Osteoblast (primary cell): ENCODE results near the gene MIPEP. TPM values are rescaled to one million over a fixed set of nuclear protein-coding genes. Genes with fewer than 3 reads are reported as not detected.
"Not testable (repeated sequence)": the region's sequence is repeated elsewhere in the genome, so short reads cannot be mapped to it uniquely, and the experiment has no call there.

Experiments
- DNase-seq: peaks from one replicate; pipeline ENCODE4 v3.0.0; 2011; ENCODE audit warnings: low spot score, mixed read lengths; ENCODE audit not compliant: insufficient read length; ENCODE audit errors: missing footprints
- H2AFZ ChIP-seq: 2 replicates; pipeline ENCODE4 v1.6.0; 2011; ENCODE audit warnings: mild to moderate bottlenecking, low read length
- H3K27ac ChIP-seq: 2 replicates; pipeline ENCODE4 v1.5.1; 2011; ENCODE audit warnings: mild to moderate bottlenecking, low read depth, low read length, moderate library complexity
- H3K27me3 ChIP-seq: 2 replicates; pipeline ENCODE4 v1.6.0; 2012; ENCODE audit warnings: mild to moderate bottlenecking, control low read depth, inconsistent platforms, low read length, moderate library complexity; ENCODE audit not compliant: insufficient read depth
- H3K36me3 ChIP-seq: 2 replicates; pipeline ENCODE4 v1.5.1; 2011; ENCODE audit warnings: mild to moderate bottlenecking, low read length, control low read depth, moderate library complexity; ENCODE audit not compliant: insufficient read depth
- H3K4me1 ChIP-seq: 2 replicates; pipeline ENCODE4 v1.5.1; 2011; ENCODE audit warnings: mild to moderate bottlenecking, low read length, control low read depth, moderate library complexity; ENCODE audit not compliant: insufficient read depth
- H3K4me2 ChIP-seq: 2 replicates; pipeline ENCODE4 v1.6.0; 2011; ENCODE audit warnings: mild to moderate bottlenecking, low read length; ENCODE audit not compliant: insufficient read depth
- H3K4me3 ChIP-seq: fragments of 200-600 bp; sonication (generic); 3 replicates; pipeline ENCODE4 v1.5.1; 2012; ENCODE audit warnings: mild to moderate bottlenecking, low read length, inconsistent platforms; ENCODE audit not compliant: insufficient read depth
- H3K79me2 ChIP-seq: 2 replicates; pipeline ENCODE4 v1.6.0; 2012; ENCODE audit warnings: mild to moderate bottlenecking, low read length, control low read depth, inconsistent platforms; ENCODE audit not compliant: insufficient read depth
- H3K9me3 ChIP-seq: 2 replicates; pipeline ENCODE4 v1.5.1; 2011; ENCODE audit warnings: low read depth, low read length, control low read depth
- H4K20me1 ChIP-seq: 2 replicates; pipeline ENCODE4 v1.6.0; 2012; ENCODE audit warnings: mild to moderate bottlenecking, low read length, control low read depth; ENCODE audit not compliant: insufficient read depth
- CTCF ChIP-seq: IDR thresholded peaks from 2 replicates; pipeline ENCODE4 v1.5.1; 2011; ENCODE audit warnings: mild to moderate bottlenecking, low read depth, low read length, moderate library complexity; ENCODE audit errors: extremely low read depth
- total RNA-seq: library from RNA; depleted of rRNA; stranded (reverse); fragments of >200 nt; gene quantifications from 2 replicates; pipeline ENCODE4 v1.2.3, GENCODE V29; 2012

MIPEP gene
- total RNA-seq, 1 donor = 29.3 TPM

- Histone ChIP-seq H4K20me1 (no peaks in the 10 kb centered on the region), H2AFZ (no peak overlapping the region), H3K27me3 (no peaks in the 10 kb centered on the region), H3K4me1 (peaks cover 51% of the 10 kb centered on the region), H3K4me2 (no peak overlapping the region), H3K27ac (peak overlapping the region; percentile 80), H3K9me3 (no peaks in the 10 kb centered on the region), H3K36me3 (no peaks in the 10 kb centered on the region), H3K79me2 (no peaks in the 10 kb centered on the region), H3K4me3 (no peak overlapping the region)
- no peak for TF ChIP-seq CTCF
- DNase-seq = no peak
Measured at GRCh38 chr13:23749288-23749873, 139.8 kb downstream of the MIPEP start.

- H3K9me3 ChIP-seq = no peaks in the 10 kb centered on the region
- no peak overlapping the region for H3K4me2 ChIP-seq
- H3K27ac ChIP-seq = no peak overlapping the region
- H3K4me3 ChIP-seq = no peak overlapping the region
- H3K79me2 ChIP-seq = no peaks in the 10 kb centered on the region
- no peaks in the 10 kb centered on the region for H4K20me1 ChIP-seq
- H3K27me3 ChIP-seq = no peaks in the 10 kb centered on the region
- no peak for TF ChIP-seq CTCF
- H2AFZ ChIP-seq = no peak overlapping the region
- H3K36me3 ChIP-seq = no peaks in the 10 kb centered on the region
- DNase-seq = no peak
- peaks cover 43% of the 10 kb centered on the region for H3K4me1 ChIP-seq
Measured at GRCh38 chr13:23748109-23748990, 140.8 kb downstream of the MIPEP start.

- H3K79me2 ChIP-seq, H3K4me3 ChIP-seq, H3K4me2 ChIP-seq, H4K20me1 ChIP-seq, H3K27me3 ChIP-seq, H2AFZ ChIP-seq, H3K36me3 ChIP-seq, H3K27ac ChIP-seq, H3K9me3 ChIP-seq, DNase-seq: not testable (repeated sequence)
- peaks cover 24% of the 10 kb centered on the region for H3K4me1 ChIP-seq
Measured at GRCh38 chr13:23746141-23746540, 143.1 kb downstream of the MIPEP start.

GRCh38 chr13:23744315-23744714, 144.9 kb downstream of the MIPEP start:
- H2AFZ ChIP-seq = no peak overlapping the region
- no peaks in the 10 kb centered on the region for H3K36me3 ChIP-seq
- H3K4me1 ChIP-seq = peaks cover 7% of the 10 kb centered on the region
- H3K9me3 ChIP-seq = no peaks in the 10 kb centered on the region
- no peaks in the 10 kb centered on the region for H3K27me3 ChIP-seq
- H4K20me1 ChIP-seq = no peaks in the 10 kb centered on the region
- no peak overlapping the region for H3K27ac ChIP-seq
- DNase-seq = no peak
- TF ChIP-seq CTCF = no peak
- no peak overlapping the region for H3K4me2 ChIP-seq
- no peak overlapping the region for H3K4me3 ChIP-seq
- H3K79me2 ChIP-seq = no peaks in the 10 kb centered on the region
